LHCN-M2 (cell line): ENCODE data around the gene KSR2. TPM values are rescaled to one million over a fixed set of nuclear protein-coding genes. Genes with fewer than 3 reads are reported as not detected.

Experiments used
- DNase-seq: peaks from one replicate; pipeline ENCODE4 v3.0.0-alpha.2; 2012; ENCODE audit warnings: low read depth
- total RNA-seq: library from RNA; depleted of rRNA; stranded (reverse); fragments of >200 nt; gene quantifications from 2 replicates; pipeline ENCODE4 v1.2.3, GENCODE V29; 2014

KSR2 gene
- total RNA-seq, 1 experiment from 2014 or later: under 0.01 TPM

- DNase-seq: no peak
Observed at GRCh38 chr12:117533687-117534086, 435.1 kb downstream of the KSR2 start.

GRCh38 chr12:117530796-117531195, 438.0 kb downstream of the KSR2 start:
- no peak for DNase-seq

GRCh38 chr12:117528538-117528937, 440.3 kb downstream of the KSR2 start:
- DNase-seq: no peak

- DNase-seq: no peak
Observed at GRCh38 chr12:117527479-117527855, 441.3 kb downstream of the KSR2 start.

GRCh38 chr12:117526757-117527478, 441.9 kb downstream of the KSR2 start:
- no peak for DNase-seq

GRCh38 chr12:117525766-117526165, 443.0 kb downstream of the KSR2 start:
- DNase-seq: no peak

GRCh38 chr12:117524806-117525205, 444.0 kb downstream of the KSR2 start:
- no peak for DNase-seq

GRCh38 chr12:117523971-117524370, 444.8 kb downstream of the KSR2 start:
- no peak for DNase-seq

GRCh38 chr12:117522559-117522958, 446.2 kb downstream of the KSR2 start:
- DNase-seq: peak; percentile 0

- no peak for DNase-seq
Observed at GRCh38 chr12:117521867-117522266, 446.9 kb downstream of the KSR2 start.

GRCh38 chr12:117521346-117521745, 447.4 kb downstream of the KSR2 start:
- DNase-seq: no peak

GRCh38 chr12:117518594-117519270, 450.1 kb downstream of the KSR2 start:
- DNase-seq: no peak

GRCh38 chr12:117517219-117517739, 451.5 kb downstream of the KSR2 start:
- DNase-seq: no peak

- no peak for DNase-seq
Observed at GRCh38 chr12:117516034-117516433, 452.8 kb downstream of the KSR2 start.

- DNase-seq: no peak
Observed at GRCh38 chr12:117514016-117514415, 454.8 kb downstream of the KSR2 start.

GRCh38 chr12:117513353-117513752, 455.4 kb downstream of the KSR2 start:
- no peak for DNase-seq

GRCh38 chr12:117508468-117508867, 460.3 kb downstream of the KSR2 start:
- no peak for DNase-seq

GRCh38 chr12:117507548-117507947, 461.2 kb downstream of the KSR2 start:
- no peak for DNase-seq

GRCh38 chr12:117506333-117506732, 462.5 kb downstream of the KSR2 start:
- DNase-seq: no peak

- no peak for DNase-seq
Observed at GRCh38 chr12:117502633-117503032, 466.2 kb downstream of the KSR2 start.

- no peak for DNase-seq
Observed at GRCh38 chr12:117502233-117502632, 466.6 kb downstream of the KSR2 start.

- DNase-seq: no peak
Observed at GRCh38 chr12:117501076-117501869, 467.5 kb downstream of the KSR2 start.
